Liver (tissue), 3 donors: Measurements from ENCODE around the gene DDX17.

Experiments used
- ATF3 ChIP-seq: IDR thresholded peaks from 2 replicates; pipeline ENCODE4 v1.6.1; 2016; ENCODE audit warnings: antibody characterized with exemption
- CTCF ChIP-seq: fragments of 150-350 bp; IDR thresholded peaks from 2 replicates; pipeline ENCODE4 v1.5.1; 2017; ENCODE audit warnings: improper control_type of control experiment, low read depth, low read length; ENCODE audit not compliant: missing input control
- REST ChIP-seq: IDR thresholded peaks from 2 replicates; pipeline ENCODE4 v1.6.1; 2016; ENCODE audit warnings: antibody characterized with exemption, mild to moderate bottlenecking
- SP1 ChIP-seq: IDR thresholded peaks from 2 replicates; pipeline ENCODE4 v1.6.1; 2018; ENCODE audit warnings: antibody characterized with exemption, mild to moderate bottlenecking
- YY1 ChIP-seq: IDR thresholded peaks from 2 replicates; pipeline ENCODE4 v1.6.1; 2016; ENCODE audit warnings: antibody characterized with exemption, mild to moderate bottlenecking
- donor health status: healthy.
- donor health status: healthy.

DNA sequence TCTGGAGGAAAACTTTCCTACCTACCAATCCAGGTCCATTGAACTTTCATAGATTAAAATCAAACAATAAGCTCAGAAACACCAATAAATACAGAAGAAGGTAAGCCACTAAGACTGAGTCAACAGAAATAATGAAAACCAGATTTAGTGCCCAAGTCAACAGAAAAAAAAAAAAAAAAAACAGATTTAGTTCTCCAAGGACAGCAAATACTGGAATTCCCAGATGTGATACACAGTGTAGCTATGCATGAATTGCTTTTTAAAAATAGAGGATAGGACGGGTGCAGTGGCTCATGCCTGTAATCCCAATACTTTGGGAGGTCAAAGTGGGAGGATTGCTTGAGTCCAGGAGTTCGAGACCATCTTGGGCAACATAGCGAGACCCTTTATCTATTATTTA is 48.2 kb upstream of the DDX17 start:
- TF ChIP-seq CTCF: no peak
- TF ChIP-seq SP1: no peak
- TF ChIP-seq ATF3: no peak
- TF ChIP-seq YY1: no peak
- no peak for TF ChIP-seq REST
